Body of pancreas (tissue), 4 donors: ENCODE measurements around the gene CIDEC.
"Not testable (repeated sequence)": the region's sequence is repeated elsewhere in the genome, so short reads cannot be mapped to it uniquely, and the experiment has no call there.

Source experiments
- POLR2A ChIP-seq, 3 donors: fragments of 450-650 bp; IDR thresholded peaks; one replicate each; pipeline ENCODE4 v1.6.1; 2016; ENCODE audit warnings: antibody characterized with exemption in 3 of 3, mild to moderate bottlenecking in 2 of 3
- TF ChIP-seq, protein P1 (sequence below), 7 experiments: fragments of 450-650 bp in 4 of 7; fragments of 200-600 bp in 3 of 7; sonication (generic) in 3 of 7; IDR thresholded peaks; one replicate each; pipeline ENCODE4 v1.5.1; 2016 to 2019; ENCODE audit warnings: antibody characterized with exemption in 7 of 7

DNA sequence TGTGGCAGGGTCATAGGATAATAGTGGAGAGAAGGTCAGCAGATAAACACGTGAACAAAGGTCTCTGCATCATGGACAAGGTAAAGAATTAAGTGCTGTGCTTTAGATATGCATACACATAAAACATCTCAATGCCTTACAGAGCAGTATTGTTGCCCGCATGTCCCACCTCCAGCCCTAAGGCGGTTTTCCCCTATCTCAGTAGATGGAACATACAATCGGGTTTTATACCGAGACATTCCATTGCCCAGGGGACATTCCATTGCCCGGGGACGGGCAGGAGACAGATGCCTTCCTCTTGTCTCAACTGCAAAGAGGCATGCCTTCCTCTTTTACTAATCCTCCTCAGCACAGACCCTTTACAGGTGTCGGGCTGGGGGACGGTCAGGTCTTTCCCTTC lies 32.2 kb downstream of the CIDEC start:
- TF ChIP-seq, protein P1, sequence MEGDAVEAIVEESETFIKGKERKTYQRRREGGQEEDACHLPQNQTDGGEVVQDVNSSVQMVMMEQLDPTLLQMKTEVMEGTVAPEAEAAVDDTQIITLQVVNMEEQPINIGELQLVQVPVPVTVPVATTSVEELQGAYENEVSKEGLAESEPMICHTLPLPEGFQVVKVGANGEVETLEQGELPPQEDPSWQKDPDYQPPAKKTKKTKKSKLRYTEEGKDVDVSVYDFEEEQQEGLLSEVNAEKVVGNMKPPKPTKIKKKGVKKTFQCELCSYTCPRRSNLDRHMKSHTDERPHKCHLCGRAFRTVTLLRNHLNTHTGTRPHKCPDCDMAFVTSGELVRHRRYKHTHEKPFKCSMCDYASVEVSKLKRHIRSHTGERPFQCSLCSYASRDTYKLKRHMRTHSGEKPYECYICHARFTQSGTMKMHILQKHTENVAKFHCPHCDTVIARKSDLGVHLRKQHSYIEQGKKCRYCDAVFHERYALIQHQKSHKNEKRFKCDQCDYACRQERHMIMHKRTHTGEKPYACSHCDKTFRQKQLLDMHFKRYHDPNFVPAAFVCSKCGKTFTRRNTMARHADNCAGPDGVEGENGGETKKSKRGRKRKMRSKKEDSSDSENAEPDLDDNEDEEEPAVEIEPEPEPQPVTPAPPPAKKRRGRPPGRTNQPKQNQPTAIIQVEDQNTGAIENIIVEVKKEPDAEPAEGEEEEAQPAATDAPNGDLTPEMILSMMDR (IDR thresholded peaks at IDR 0.05), result not testable (repeated sequence)
- TF ChIP-seq POLR2A (IDR thresholded peaks at IDR 0.05), result not testable (repeated sequence)
